GM23248 (cell line): ENCODE results near the gene ZNF175. TPM values are rescaled to one million over a fixed set of nuclear protein-coding genes. Genes with fewer than 3 reads are reported as not detected.
"Not testable (repeated sequence)": the region's sequence is repeated elsewhere in the genome, so short reads cannot be mapped to it uniquely, and the experiment has no call there.

Experiments used
- DNase-seq: peaks from one replicate; pipeline ENCODE4 v3.0.0-alpha.2; 2015
- H2AFZ ChIP-seq: fragments of 200-600 bp; sonication (generic); 2 replicates; pipeline ENCODE4 v1.6.1; 2016; ENCODE audit warnings: antibody characterized with exemption
- H3F3A ChIP-seq: fragments of 200-600 bp; sonication (generic); 2 replicates; pipeline ENCODE4 v1.6.1; 2016; ENCODE audit warnings: mild to moderate bottlenecking, antibody characterized with exemption, mixed run types; ENCODE audit not compliant: insufficient read depth
- H3K27ac ChIP-seq: fragments of 200-600 bp; sonication (generic); 2 replicates; pipeline ENCODE4 v1.5.1; 2016; ENCODE audit warnings: mild to moderate bottlenecking
- H3K27me3 ChIP-seq: fragments of 200-600 bp; sonication (generic); replicated peaks from 2 replicates; pipeline ENCODE4 v1.6.1; 2016; ENCODE audit warnings: mild to moderate bottlenecking; ENCODE audit not compliant: insufficient read depth
- H3K36me3 ChIP-seq: fragments of 200-600 bp; sonication (generic); 2 replicates; pipeline ENCODE4 v1.6.1; 2016; ENCODE audit warnings: low read depth, mild to moderate bottlenecking
- H3K4me1 ChIP-seq: fragments of 200-600 bp; sonication (generic); 2 replicates; pipeline ENCODE4 v1.6.1; 2016; ENCODE audit warnings: mild to moderate bottlenecking; ENCODE audit not compliant: insufficient read depth
- H3K4me2 ChIP-seq: fragments of 200-600 bp; sonication (generic); one replicate; pipeline ENCODE4 v1.6.1; 2016; ENCODE audit warnings: mild to moderate bottlenecking; ENCODE audit not compliant: unreplicated experiment
- H3K4me3 ChIP-seq: fragments of 200-600 bp; sonication (generic); 2 replicates; pipeline ENCODE4 v1.5.1; 2016; ENCODE audit warnings: mild to moderate bottlenecking
- H3K79me2 ChIP-seq: fragments of 200-600 bp; sonication (generic); 2 replicates; pipeline ENCODE4 v1.6.1; 2016; ENCODE audit warnings: mild to moderate bottlenecking; ENCODE audit not compliant: insufficient read depth
- H3K9ac ChIP-seq: fragments of 200-600 bp; sonication (generic); 2 replicates; pipeline ENCODE4 v1.6.1; 2016; ENCODE audit warnings: mild to moderate bottlenecking
- H3K9me2 ChIP-seq: fragments of 200-600 bp; sonication (generic); 2 replicates; pipeline ENCODE4 v1.6.1; 2016; ENCODE audit warnings: mixed run types, mild to moderate bottlenecking, moderate library complexity; ENCODE audit not compliant: insufficient read depth
- H3K9me3 ChIP-seq: fragments of 200-600 bp; sonication (generic); one replicate; pipeline ENCODE4 v1.6.1; 2017; ENCODE audit warnings: low read depth
- H4K20me1 ChIP-seq: fragments of 200-600 bp; sonication (generic); 2 replicates; pipeline ENCODE4 v1.6.0; 2016; ENCODE audit not compliant: insufficient read depth
- EZH2 ChIP-seq: fragments of 200-600 bp; sonication (generic); IDR thresholded peaks from 2 replicates; pipeline ENCODE4 v1.6.1; 2018; ENCODE audit warnings: antibody characterized with exemption, mild to moderate bottlenecking; ENCODE audit not compliant: insufficient read depth, poor library complexity, severe bottlenecking
- EZH2phosphoT487 ChIP-seq: fragments of 200-600 bp; sonication (generic); IDR thresholded peaks from 2 replicates; pipeline ENCODE4 v1.6.1; 2018; ENCODE audit warnings: antibody characterized with exemption, moderate library complexity, mild to moderate bottlenecking, low read depth; ENCODE audit not compliant: insufficient read depth
- WGBS, 2 experiments: methylation state at CpG; one replicate each; pipeline ENCODE4 v1.1.6; 2015 to 2017; ENCODE audit warnings: low lambda C conversion rate in 2 of 2, low coverage in 1 of 2; ENCODE audit errors: missing lambda C conversion rate in 2 of 2; 5-methylcytosine and 5-hydroxymethylcytosine counted together
- in situ Hi-C: fragments of 300-500 bp; cut with MboI; formaldehyde crosslinking; loops from 2 replicates; pipeline ENCODE4 v1.15.0; 2020
- polyA plus RNA-seq: library from polyadenylated mRNA; unstranded; fragments of >200 nt; fragmentation: Nextera tagmentation; extraction: Ambion mirVana; gene quantifications from 2 replicates; pipeline ENCODE4 v1.2.1, GENCODE V29; 2016
- total RNA-seq: library from RNA; depleted of rRNA; stranded (reverse); fragments of >200 nt; shearing (Covaris generic); gene quantifications from 2 replicates; pipeline ENCODE4 v1.2.3, GENCODE V29; 2014

The ZNF175 gene
- total and polyA plus RNA-seq, 2 experiments from 2014 or later = 2.4 to 2.6 TPM

DNA sequence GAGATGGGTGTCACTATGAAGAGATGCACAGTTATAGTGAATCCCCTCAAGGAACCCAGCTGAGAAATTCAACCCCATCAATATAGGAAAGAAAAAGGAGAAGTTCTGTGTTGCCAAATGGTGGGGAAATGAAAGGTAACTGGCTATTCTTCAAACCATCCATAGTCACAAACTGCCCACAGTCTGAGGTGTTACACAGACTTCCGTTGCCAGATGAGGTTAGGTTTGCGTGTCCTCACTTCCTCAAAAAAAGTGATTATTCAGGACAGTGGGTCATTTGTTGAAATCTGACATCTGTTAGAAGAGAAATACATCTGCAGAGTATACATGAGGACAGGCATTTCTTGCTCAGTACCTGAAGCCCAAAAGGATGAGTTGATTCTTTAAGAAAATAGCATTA, 50.1 kb downstream of the ZNF175 start:
- H3F3A ChIP-seq = no peaks in the 10 kb centered on the region
- no peaks in the 10 kb centered on the region for H4K20me1 ChIP-seq
- H2AFZ ChIP-seq = no peak overlapping the region
- H3K9me3 ChIP-seq = no peaks in the 10 kb centered on the region
- H3K4me2 ChIP-seq = no peak overlapping the region
- H3K79me2 ChIP-seq = no peaks in the 10 kb centered on the region
- H3K9me2 ChIP-seq = 0 out of 2 replicates have a peak, but pooled peaks cover 3% of the 10 kb centered on the region
- H3K9ac ChIP-seq = no peak overlapping the region
- WGBS, 2 experiments = 8% methylated on average over 2 of the region's 2 CpGs
- TF ChIP-seq EZH2 (no peak), EZH2phosphoT487 (no peak)
- in situ Hi-C loops = no loop called here
- no peaks in the 10 kb centered on the region for H3K36me3 ChIP-seq
- no peak for DNase-seq
- H3K27me3 ChIP-seq = peaks cover 6% of the 10 kb centered on the region; the same call in 1 of the 2 replicates
- no peak overlapping the region for H3K4me3 ChIP-seq
- no peaks in the 10 kb centered on the region for H3K4me1 ChIP-seq
- no peak overlapping the region for H3K27ac ChIP-seq

DNA sequence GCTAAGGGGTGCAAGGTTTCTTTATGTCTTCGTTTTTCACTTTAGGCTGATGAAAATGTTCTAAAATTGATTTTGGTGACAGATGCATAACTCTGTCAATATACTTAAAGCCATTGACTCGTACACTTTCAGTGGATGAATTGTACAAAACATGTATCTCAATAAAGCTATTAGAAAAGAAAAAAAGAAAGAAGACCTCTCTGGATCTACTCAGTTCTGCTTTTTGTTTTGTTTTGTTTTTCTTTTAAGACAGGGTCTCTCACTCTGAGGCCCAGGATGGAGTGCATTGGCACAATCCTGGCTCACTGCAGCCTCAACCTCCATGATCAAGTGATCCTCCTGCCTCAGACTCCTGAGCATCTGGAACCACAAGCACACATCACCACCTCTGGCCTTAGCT, 55.6 kb downstream of the ZNF175 start:
- no peak overlapping the region for H2AFZ ChIP-seq
- no peaks in the 10 kb centered on the region for H3K4me1 ChIP-seq
- no peaks in the 10 kb centered on the region for H3K9me3 ChIP-seq
- WGBS, 2 experiments = 5 to 7% methylated on average over 2 of the region's 2 CpGs
- TF ChIP-seq EZH2 (no peak), EZH2phosphoT487 (no peak)
- 0 out of 2 replicates have a peak, but pooled peaks cover 3% of the 10 kb centered on the region for H3K9me2 ChIP-seq
- H3K4me3 ChIP-seq = no peak overlapping the region
- in situ Hi-C loops = no loop called here
- no peak overlapping the region for H3K27ac ChIP-seq
- H4K20me1 ChIP-seq = no peaks in the 10 kb centered on the region
- DNase-seq = no peak
- H3F3A ChIP-seq = no peaks in the 10 kb centered on the region
- no peaks in the 10 kb centered on the region for H3K79me2 ChIP-seq
- H3K36me3 ChIP-seq = no peaks in the 10 kb centered on the region
- H3K9ac ChIP-seq = no peak overlapping the region
- peaks cover 23% of the 10 kb centered on the region for H3K27me3 ChIP-seq
- no peak overlapping the region for H3K4me2 ChIP-seq

DNA sequence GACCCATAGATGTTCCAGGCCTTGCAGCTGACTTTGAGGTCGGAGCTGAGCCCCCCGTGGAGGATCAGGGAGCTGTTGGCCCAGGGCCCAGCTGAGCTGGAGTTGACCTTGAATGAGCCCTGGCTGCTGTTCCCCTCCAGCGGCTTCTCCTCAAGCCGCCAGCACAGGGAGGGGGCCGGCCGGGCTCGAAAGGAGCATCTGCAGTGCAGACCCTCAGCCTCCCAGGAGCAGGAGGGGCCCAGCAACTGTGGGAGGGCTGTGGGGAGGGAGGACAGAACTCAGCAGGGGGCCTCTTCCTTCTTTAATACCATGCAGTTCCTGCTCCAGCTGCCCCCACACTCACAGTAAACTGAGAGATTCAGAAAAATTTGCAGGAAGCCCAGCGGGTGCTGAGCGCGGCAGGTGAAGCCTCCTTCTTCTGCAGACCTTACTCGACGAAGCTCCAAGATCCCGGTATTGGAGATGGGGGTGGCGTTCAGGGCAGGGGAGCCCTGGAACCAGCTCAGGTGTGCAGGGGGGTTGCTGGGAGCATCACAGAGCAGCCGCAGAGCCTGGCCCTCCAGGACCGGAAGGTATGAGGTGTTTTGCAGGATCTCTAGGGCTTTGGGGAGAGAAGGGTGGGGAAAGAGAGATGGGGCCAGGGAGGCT, 56.5 kb downstream of the ZNF175 start:
- TF ChIP-seq EZH2phosphoT487 (no peak), EZH2 (no peak)
- Histone ChIP-seq H3K9me3 (no peaks in the 10 kb centered on the region), H3K4me1 (no peaks in the 10 kb centered on the region), H2AFZ (no peak overlapping the region), H4K20me1 (no peaks in the 10 kb centered on the region), H3F3A (no peaks in the 10 kb centered on the region), H3K36me3 (no peaks in the 10 kb centered on the region), H3K79me2 (no peaks in the 10 kb centered on the region), H3K27me3 (peaks cover 23% of the 10 kb centered on the region), H3K9ac (no peak overlapping the region), H3K9me2 (0 out of 2 replicates have a peak, but pooled peaks cover 3% of the 10 kb centered on the region), H3K4me3 (no peak overlapping the region), H3K4me2 (no peak overlapping the region), H3K27ac (no peak overlapping the region)
- in situ Hi-C loops = no loop called here
- no peak for DNase-seq
- 3 to 5% methylated on average over 14 to 16 of the region's 16 CpGs for WGBS, 2 experiments

DNA sequence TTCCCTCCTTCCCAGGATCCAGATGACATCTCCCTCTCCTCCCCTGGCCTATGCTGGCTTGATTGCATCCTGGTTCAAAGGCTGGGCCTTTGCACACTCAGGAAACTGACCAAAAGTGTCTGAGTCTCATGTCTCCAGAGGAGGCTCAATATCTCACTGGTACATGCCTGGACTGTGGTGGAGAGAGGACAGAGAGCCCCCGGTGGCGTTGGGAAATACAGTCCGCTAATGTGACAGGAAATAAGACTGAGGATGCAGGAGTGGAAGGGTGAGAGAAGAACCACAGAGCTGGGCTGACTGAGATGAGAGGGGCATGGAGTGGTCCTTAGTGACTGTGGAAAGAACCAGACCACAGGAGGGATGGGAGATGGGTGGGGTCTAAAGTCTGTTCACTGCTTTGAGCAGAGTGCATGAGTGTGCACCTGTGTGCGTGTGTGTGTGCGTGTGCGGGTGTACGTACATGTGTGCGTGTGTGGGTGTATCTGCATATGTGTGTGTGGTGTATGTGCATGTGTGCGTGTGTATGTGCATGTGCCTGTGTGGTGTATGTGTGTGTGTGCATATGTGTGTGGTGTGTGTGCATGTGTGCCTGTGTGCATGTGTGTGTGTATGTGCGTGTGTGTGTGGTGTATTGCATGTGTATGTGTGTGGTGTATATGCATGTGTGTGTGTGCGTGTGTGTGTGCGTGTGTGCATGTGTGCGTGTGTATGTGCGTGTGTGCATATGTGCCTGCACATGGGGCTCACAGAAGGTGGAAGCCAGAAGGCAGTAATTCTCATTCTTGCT, 57.3 kb downstream of the ZNF175 start:
- Histone ChIP-seq H3F3A (no peaks in the 10 kb centered on the region), H4K20me1 (no peaks in the 10 kb centered on the region), H3K36me3 (no peaks in the 10 kb centered on the region), H3K9ac (no peak overlapping the region), H3K9me2 (0 out of 2 replicates have a peak, but pooled peaks cover 2% of the 10 kb centered on the region), H3K4me2 (no peak overlapping the region), H3K4me3 (no peak overlapping the region), H3K27ac (no peak overlapping the region), H3K4me1 (no peaks in the 10 kb centered on the region), H3K79me2 (no peaks in the 10 kb centered on the region), H2AFZ (no peak overlapping the region), H3K27me3 (peaks cover 23% of the 10 kb centered on the region), H3K9me3 (no peaks in the 10 kb centered on the region)
- 29 to 37% methylated on average over 13 to 14 of the region's 14 CpGs for WGBS, 2 experiments
- DNase-seq = no peak
- in situ Hi-C loops = no loop called here
- TF ChIP-seq EZH2 (no peak), EZH2phosphoT487 (no peak)

DNA sequence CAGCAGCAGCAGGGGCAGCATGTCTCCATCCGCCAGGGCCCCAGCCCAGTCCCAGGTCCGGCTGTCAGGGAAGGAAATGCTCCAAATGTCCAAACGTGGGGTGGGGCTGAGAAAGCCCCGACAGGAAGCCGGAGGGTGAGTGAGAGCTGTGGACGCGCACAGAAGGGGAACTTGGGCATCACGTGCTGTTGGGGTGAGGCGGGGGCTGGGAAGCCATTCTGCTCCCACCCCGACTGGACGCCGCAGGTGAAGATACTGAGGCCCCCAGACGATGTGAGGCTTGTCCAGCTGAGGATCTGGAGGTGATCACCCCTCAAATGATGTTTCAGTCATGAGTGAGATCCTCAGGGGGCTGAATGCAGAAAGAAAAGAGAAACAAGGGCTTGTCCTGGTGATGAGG, 59.2 kb downstream of the ZNF175 start, which contains the start of gene SIGLEC5:
Gene SIGLEC5, minus strand, starts transcription at position 87 of the 400 bp plus-strand sequence. Its CDS starts 66 bp downstream, at position 21.
- H3K9me3 ChIP-seq, H3F3A ChIP-seq, H3K4me2 ChIP-seq, H3K79me2 ChIP-seq, in situ Hi-C loops, H3K9ac ChIP-seq, H3K4me1 ChIP-seq, H3K27ac ChIP-seq, H3K9me2 ChIP-seq, DNase-seq, H3K4me3 ChIP-seq, H4K20me1 ChIP-seq, H2AFZ ChIP-seq, H3K36me3 ChIP-seq: not testable (repeated sequence)
- peaks cover 23% of the 10 kb centered on the region for H3K27me3 ChIP-seq
- WGBS, 2 experiments = 34 to 37% methylated on average over 5 to 11 of the region's 13 CpGs
